CD4-positive, alpha-beta T cell (primary cell): ENCODE data around the gene DCPS. TPM values are rescaled to one million over a fixed set of nuclear protein-coding genes. Genes with fewer than 3 reads are reported as not detected.

ENCODE experiments used
- ATAC-seq: fragments of 200-7000 bp; cut with Tn5 transposase; one replicate; pipeline ENCODE4 v1.10.0; 2022; ENCODE audit warnings: mild to moderate bottlenecking; ENCODE audit not compliant: poor library complexity
- CTCF ChIA-PET: fragments of 350-600 bp; sonication (Branson Sonifier 250); formaldehyde crosslinking; loops from one replicate; lab custom pipeline; 2021; ENCODE audit warnings: antibody characterized with exemption, inconsistent platforms; lab: Charles Lee
- POLR2A ChIA-PET: fragments of 350-600 bp; sonication (Branson Sonifier 250); formaldehyde crosslinking; loops from one replicate; lab custom pipeline; 2021; ENCODE audit warnings: antibody characterized with exemption, inconsistent platforms; lab: Charles Lee
- DNase-seq, 14 experiments: peaks; one replicate each; pipeline ENCODE4 v3.0.0-alpha.2; 2013 to 2020; ENCODE audit warnings: mixed read lengths in 2 of 14
- H3K27ac ChIP-seq, 2 donors: one replicate each; pipeline versions ENCODE4 v1.5.1 to v1.7.0; 2013; ENCODE audit warnings: low read length in 2 of 2, low read depth in 1 of 2, mild to moderate bottlenecking in 1 of 2
- H3K27me3 ChIP-seq, 2 experiments: 1 replicate in 1 of 2; 2 replicates in 1 of 2; pipeline versions ENCODE4 v1.6.1 to v1.7.0; 2013; ENCODE audit warnings: low read length in 2 of 2, control low read depth in 1 of 2, mild to moderate bottlenecking in 1 of 2, moderate library complexity in 1 of 2; ENCODE audit not compliant: insufficient read depth in 2 of 2, control insufficient read depth in 1 of 2
- H3K36me3 ChIP-seq: one replicate; pipeline ENCODE4 v1.6.1; 2013; ENCODE audit warnings: low read length, control low read depth; ENCODE audit not compliant: insufficient read depth
- H3K4me1 ChIP-seq: one replicate; pipeline ENCODE4 v1.6.1; 2013; ENCODE audit warnings: low read length, control low read depth; ENCODE audit not compliant: insufficient read depth
- H3K4me3 ChIP-seq: one replicate; pipeline ENCODE4 v1.5.1; 2013; ENCODE audit warnings: mild to moderate bottlenecking, low read length, moderate library complexity
- H3K9me3 ChIP-seq, 2 experiments: 1 replicate in 1 of 2; 2 replicates in 1 of 2; pipeline versions ENCODE4 v1.6.1 to v1.7.0; 2013; ENCODE audit warnings: low read length in 2 of 2, mild to moderate bottlenecking in 2 of 2, control low read depth in 1 of 2, moderate library complexity in 1 of 2; ENCODE audit not compliant: control insufficient read depth in 1 of 2, insufficient read depth in 1 of 2
- H3K27ac Mint-ChIP-seq: one replicate; pipeline ENCODE4 v1.8.0; 2020; ENCODE audit warnings: mixed read lengths
- H3K27me3 Mint-ChIP-seq: one replicate; pipeline ENCODE4 v1.8.0; 2021; ENCODE audit warnings: mixed read lengths
- H3K36me3 Mint-ChIP-seq: one replicate; pipeline ENCODE4 v1.8.0; 2021; ENCODE audit warnings: low read depth, mixed read lengths
- H3K4me1 Mint-ChIP-seq: one replicate; pipeline ENCODE4 v1.8.0; 2021; ENCODE audit warnings: low read depth, mixed read lengths
- H3K4me3 Mint-ChIP-seq: one replicate; pipeline ENCODE4 v1.8.0; 2020; ENCODE audit warnings: mild to moderate bottlenecking, mixed read lengths
- H3K9me3 Mint-ChIP-seq: one replicate; pipeline ENCODE4 v1.8.0; 2020; ENCODE audit warnings: mixed read lengths
- intact Hi-C, 2 experiments: fragments of 100-400 bp; cut with DNase I in 1 of 2; cut with micrococcal nuclease in 1 of 2; formaldehyde crosslinking; loops; one replicate each; pipeline versions ENCODE4 v1.15.1 to v1.9.0; 2023 to 2025; cut with DNase I, micrococcal nuclease
- total RNA-seq, 174 experiments: library from RNA in 2 of 174; stranded (reverse) in 2 of 174; gene quantifications; one replicate each; pipeline ENCODE4 v1.2.3 and lab custom pipeline; 2021 to 2026
- TF ChIP-seq, protein P1 (sequence below): fragments of 200-600 bp; IDR thresholded peaks from one replicate; pipeline ENCODE4 v1.8.0; 2022; ENCODE audit warnings: antibody characterized with exemption, mild to moderate bottlenecking

The DCPS gene
- total RNA-seq, 2 experiments from 2014 or later = 6.2 to 6.3 TPM

DNA sequence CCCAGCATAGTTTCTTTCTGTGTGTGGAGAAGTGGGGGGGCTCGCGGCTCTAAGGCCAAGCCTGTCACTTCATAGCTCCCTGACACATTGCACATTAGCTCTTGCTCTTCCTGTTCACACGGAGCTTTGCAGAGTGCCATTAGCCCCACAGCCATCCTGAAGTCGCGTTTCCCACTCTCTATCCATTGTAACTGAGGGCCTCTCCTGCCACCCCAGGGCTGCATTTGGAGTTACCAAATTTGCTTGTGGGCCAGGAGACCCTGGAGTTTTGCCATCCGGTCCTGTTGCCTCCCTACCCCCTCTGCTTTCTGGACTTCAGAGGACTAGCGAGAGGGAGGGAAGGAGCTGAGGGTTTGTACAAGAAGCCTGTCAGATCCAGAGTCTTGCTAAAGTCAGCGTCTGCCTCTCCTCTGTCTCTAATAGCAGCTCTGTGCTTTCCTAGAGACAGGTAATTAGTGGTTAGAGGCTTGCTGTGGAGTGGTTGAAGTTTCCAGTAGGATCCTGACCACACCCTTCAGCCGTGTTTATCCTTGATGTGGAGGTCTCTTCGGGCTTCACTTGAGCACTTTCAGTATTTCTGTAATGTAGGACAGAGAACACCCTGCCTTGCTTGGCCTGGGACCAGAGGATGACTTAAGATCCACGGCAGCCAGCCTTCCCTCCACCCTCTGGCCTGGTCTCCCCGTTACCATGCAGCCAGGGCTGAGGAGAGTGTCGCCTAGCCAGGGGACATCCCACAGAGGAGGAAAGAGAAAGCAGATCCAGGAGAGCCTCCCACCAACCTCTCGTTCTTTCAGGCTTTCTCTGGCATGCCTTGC, 14.1 kb downstream of the DCPS start:
- DNase-seq (peak in 6 of 14 experiments; percentile 16 to 52 (median 36)), ATAC-seq (peak; percentile 39)
- TF ChIP-seq, protein P1, sequence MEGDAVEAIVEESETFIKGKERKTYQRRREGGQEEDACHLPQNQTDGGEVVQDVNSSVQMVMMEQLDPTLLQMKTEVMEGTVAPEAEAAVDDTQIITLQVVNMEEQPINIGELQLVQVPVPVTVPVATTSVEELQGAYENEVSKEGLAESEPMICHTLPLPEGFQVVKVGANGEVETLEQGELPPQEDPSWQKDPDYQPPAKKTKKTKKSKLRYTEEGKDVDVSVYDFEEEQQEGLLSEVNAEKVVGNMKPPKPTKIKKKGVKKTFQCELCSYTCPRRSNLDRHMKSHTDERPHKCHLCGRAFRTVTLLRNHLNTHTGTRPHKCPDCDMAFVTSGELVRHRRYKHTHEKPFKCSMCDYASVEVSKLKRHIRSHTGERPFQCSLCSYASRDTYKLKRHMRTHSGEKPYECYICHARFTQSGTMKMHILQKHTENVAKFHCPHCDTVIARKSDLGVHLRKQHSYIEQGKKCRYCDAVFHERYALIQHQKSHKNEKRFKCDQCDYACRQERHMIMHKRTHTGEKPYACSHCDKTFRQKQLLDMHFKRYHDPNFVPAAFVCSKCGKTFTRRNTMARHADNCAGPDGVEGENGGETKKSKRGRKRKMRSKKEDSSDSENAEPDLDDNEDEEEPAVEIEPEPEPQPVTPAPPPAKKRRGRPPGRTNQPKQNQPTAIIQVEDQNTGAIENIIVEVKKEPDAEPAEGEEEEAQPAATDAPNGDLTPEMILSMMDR = no peak
- Histone ChIP-seq H3K4me1 (peaks cover 28% of the 10 kb centered on the region), H3K4me3 (no peak overlapping the region), H3K36me3 (peaks cover 16% of the 10 kb centered on the region), H3K9me3 (no peaks in the 10 kb centered on the region), H3K27ac (peak overlapping the region; percentile 0 to 50), H3K27me3 (no peaks in the 10 kb centered on the region)
- Mint-ChIP-seq H3K27ac (peak overlapping the region; percentile 40), H3K4me1 (peaks cover 53% of the 10 kb centered on the region), H3K9me3 (peaks cover 4% of the 10 kb centered on the region), H3K4me3 (peak overlapping the region; percentile 12), H3K36me3 (peaks cover 60% of the 10 kb centered on the region), H3K27me3 (no peaks in the 10 kb centered on the region)
- intact Hi-C loops = loop anchor here in 1 of 2 experiments (10.0 kb wide), 1 partner anchor 677 kb away; no protein-coding TSS in a partner anchor
- ChIA-PET POLR2A (interaction anchor here (0.9 to 1.7 kb wide), 4 partner anchors 12 to 35 kb away, joined by 3 to 11 read pairs (median 7); partner anchors contain the start of genes DCPS and TIRAP), CTCF (interaction anchor here (1.4 kb wide), 1 partner anchor 8 kb away, joined by 9 read pairs; no protein-coding TSS in a partner anchor)

DNA sequence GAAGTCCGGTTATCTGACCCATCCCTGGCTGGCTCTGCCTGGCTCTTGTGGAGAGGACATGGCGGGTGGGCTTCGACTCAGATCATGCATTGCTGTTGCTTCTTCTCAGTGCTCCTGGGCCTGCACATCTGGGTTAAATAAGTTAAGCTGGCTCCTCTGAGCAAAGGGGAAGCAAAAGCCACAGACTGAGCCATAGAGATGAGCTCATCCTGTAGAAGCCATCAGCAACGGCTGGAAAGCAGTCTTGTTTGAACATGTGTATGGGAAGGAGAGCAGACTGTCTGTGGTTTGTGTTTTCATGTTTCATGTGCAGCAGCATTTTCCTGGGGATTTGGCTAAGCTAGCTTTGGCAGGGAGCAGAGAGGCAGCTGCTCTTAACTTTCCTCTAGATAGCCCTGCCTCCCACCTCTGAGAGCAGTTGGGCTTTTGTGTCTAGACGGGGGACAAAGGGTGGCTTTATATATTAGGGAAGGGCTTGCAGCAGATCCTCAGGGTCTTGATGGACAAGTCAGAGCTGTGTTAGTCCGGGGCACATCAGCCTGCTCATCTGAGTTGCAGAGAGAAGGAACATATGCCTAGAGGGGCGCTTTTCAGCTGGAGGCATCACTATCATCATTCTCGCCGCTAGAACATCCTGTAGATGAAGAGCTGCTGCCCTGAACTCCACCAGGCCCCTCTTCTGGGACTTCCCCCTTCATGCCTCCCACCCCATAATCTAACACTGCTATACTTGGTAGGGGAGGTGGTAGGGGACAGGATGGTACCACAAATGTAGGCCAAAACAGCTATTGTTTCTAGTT, 14.9 kb downstream of the DCPS start:
- intact Hi-C loops = loop anchor here in 1 of 2 experiments (10.0 kb wide), 1 partner anchor 676 kb away; no protein-coding TSS in a partner anchor
- Mint-ChIP-seq H3K4me3 (peak overlapping the region; percentile 12), H3K27me3 (no peaks in the 10 kb centered on the region), H3K27ac (peak overlapping the region; percentile 40), H3K36me3 (peaks cover 55% of the 10 kb centered on the region), H3K4me1 (peaks cover 47% of the 10 kb centered on the region), H3K9me3 (peaks cover 4% of the 10 kb centered on the region)
- Histone ChIP-seq H3K27me3 (no peaks in the 10 kb centered on the region), H3K9me3 (no peaks in the 10 kb centered on the region), H3K4me3 (no peak overlapping the region), H3K4me1 (peaks cover 28% of the 10 kb centered on the region), H3K27ac (peak overlapping the region in 1 of 2 donors; percentile 50), H3K36me3 (peaks cover 8% of the 10 kb centered on the region)
- ChIA-PET POLR2A (interaction anchor here (1.3 to 1.7 kb wide), 3 partner anchors 12 to 36 kb away, joined by 4 to 11 read pairs (median 10); partner anchors contain the start of genes DCPS and TIRAP), CTCF (interaction anchor here (1.4 kb wide), 1 partner anchor 8 kb away, joined by 9 read pairs; no protein-coding TSS in a partner anchor)
- ATAC-seq (peak; percentile 85), DNase-seq (peak in 5 of 14 experiments; percentile 14 to 57 (median 47))
- TF ChIP-seq, protein P1 = no peak

DNA sequence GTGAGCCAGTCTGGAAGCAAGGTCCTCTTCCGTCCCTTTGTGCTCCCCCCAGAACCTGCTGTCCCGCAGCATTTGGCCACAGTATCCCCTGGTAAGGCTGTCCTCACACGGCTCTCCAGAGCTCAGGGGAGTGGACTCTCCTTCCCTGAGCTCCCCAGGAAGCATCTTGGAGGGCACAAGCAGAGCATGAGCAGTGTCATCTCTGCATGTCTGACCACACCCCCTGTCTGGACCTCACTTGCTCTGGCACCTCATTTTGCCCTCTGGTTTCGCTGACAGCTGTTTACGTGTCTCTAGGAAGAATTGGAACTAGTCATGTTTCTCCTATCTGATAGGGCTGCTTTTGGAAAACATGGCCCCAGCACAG, 15.5 kb downstream of the DCPS start:
- no peak for DNase-seq

More for the DNA sequence above, 15.5 kb downstream of the DCPS start:
- H3K9me3 ChIP-seq = no peaks in the 10 kb centered on the region
- peaks cover 49% of the 10 kb centered on the region for H3K36me3 Mint-ChIP-seq
- H3K4me3 ChIP-seq = no peak overlapping the region
- peak overlapping the region; percentile 40 for H3K27ac Mint-ChIP-seq
- no peak for ATAC-seq
- ChIA-PET POLR2A (interaction anchor here (1.3 to 1.4 kb wide), 2 partner anchors 11 to 15 kb away, joined by 4 to 11 read pairs; partner anchors contain the start of gene DCPS), CTCF (interaction anchor here (1.4 kb wide), 1 partner anchor 9 kb away, joined by 9 read pairs; no protein-coding TSS in a partner anchor)
- H3K27me3 ChIP-seq = no peaks in the 10 kb centered on the region
- no peak overlapping the region for H3K27ac ChIP-seq
- H3K9me3 Mint-ChIP-seq = peaks cover 4% of the 10 kb centered on the region
- no peak overlapping the region for H3K4me3 Mint-ChIP-seq
- intact Hi-C loops = loop anchor here in 1 of 2 experiments (10.0 kb wide), 1 partner anchor 675 kb away; no protein-coding TSS in a partner anchor
- TF ChIP-seq, protein P1 = no peak
- peaks cover 47% of the 10 kb centered on the region for H3K4me1 Mint-ChIP-seq
- no peaks in the 10 kb centered on the region for H3K27me3 Mint-ChIP-seq
- H3K36me3 ChIP-seq = peaks cover 2% of the 10 kb centered on the region
- peaks cover 28% of the 10 kb centered on the region for H3K4me1 ChIP-seq
